Transverse colon (tissue), 4 donors: ENCODE data around the gene RPL41. TPM values are rescaled to one million over a fixed set of nuclear protein-coding genes. Genes with fewer than 3 reads are reported as not detected.
A peak's percentile ranks its signal among the peaks of the same experiment; 100 is the strongest.

Experiments used
- DNase-seq: peaks from one replicate; pipeline ENCODE4 v3.0.0-alpha.2; 2019
- H3K27ac ChIP-seq, 4 donors: fragments of 200-600 bp; sonication (generic); 2 replicates each; pipeline ENCODE4 v1.5.1; 2016 to 2018; ENCODE audit warnings: inconsistent platforms in 4 of 4
- H3K27me3 ChIP-seq: fragments of 200-600 bp; sonication (generic); 2 replicates; pipeline ENCODE4 v1.5.1; 2017; ENCODE audit warnings: inconsistent platforms
- H3K36me3 ChIP-seq, 4 donors: fragments of 200-600 bp; sonication (generic); 2 replicates each; pipeline ENCODE4 v1.5.1; 2017 to 2019; ENCODE audit warnings: inconsistent platforms in 4 of 4
- H3K4me1 ChIP-seq, 4 donors: fragments of 200-600 bp; sonication (generic); 2 replicates each; pipeline ENCODE4 v1.5.1; 2017 to 2020; ENCODE audit warnings: inconsistent platforms in 4 of 4
- H3K4me3 ChIP-seq, 4 donors: fragments of 200-600 bp; sonication (generic); 1 replicate in 1 of 4; 2 replicates in 3 of 4; pipeline versions ENCODE4 v1.5.1 to v1.6.1; 2017 to 2019; ENCODE audit warnings: inconsistent platforms in 4 of 4
- H3K9me3 ChIP-seq, 2 donors: fragments of 200-600 bp; sonication (generic); 2 replicates each; pipeline ENCODE4 v1.5.1; 2017 to 2019; ENCODE audit warnings: inconsistent platforms in 2 of 2
- EP300 ChIP-seq: sonication (generic); formaldehyde crosslinking; IDR thresholded peaks from one replicate; pipeline ENCODE4 v1.6.1; 2017; ENCODE audit warnings: antibody characterized with exemption, low read depth
- POLR2A ChIP-seq: fragments of 450-650 bp; IDR thresholded peaks from one replicate; pipeline ENCODE4 v1.6.1; 2016; ENCODE audit warnings: antibody characterized with exemption, mild to moderate bottlenecking, moderate library complexity
- POLR2AphosphoS5 ChIP-seq, 3 donors: sonication (generic); formaldehyde crosslinking; IDR thresholded peaks; one replicate each; pipeline ENCODE4 v1.6.1; 2016; ENCODE audit warnings: antibody characterized with exemption in 3 of 3
- WGBS, 2 donors: methylation state at CpG; one replicate each; pipeline ENCODE4 v1.1.5; 2018; ENCODE audit warnings: low coverage in 1 of 2; 5-methylcytosine and 5-hydroxymethylcytosine counted together
- in situ Hi-C, 4 donors: fragments of 200-750 bp; cut with MboI; loops; one replicate each; pipeline versions ENCODE4 v1.15.0 to v1.15.1; 2017; ENCODE audit warnings: low sequenced_read_pairs in 3 of 4, low pct_ligation_motif_present in 1 of 4, low pct_unique_long_range_greater_than_20kb in 1 of 4
- intact Hi-C: fragments of 100-400 bp; cut with DNase I; formaldehyde crosslinking; loops from one replicate; pipeline ENCODE4 v1.15.1; 2023; ENCODE audit warnings: low total_unique reads
- total RNA-seq, 4 donors: library from RNA; depleted of rRNA; stranded (reverse); fragments of >200 nt; gene quantifications; one replicate each; pipeline ENCODE4 v1.1.0, GENCODE V29; 2016
- TF ChIP-seq, protein P1 (sequence below), 5 experiments: fragments of 200-600 bp in 3 of 5; fragments of 450-650 bp in 2 of 5; sonication (generic) in 3 of 5; IDR thresholded peaks; 1 replicate in 2 of 5; 2 replicates in 3 of 5; pipeline ENCODE4 v1.5.1; 2016 to 2017; ENCODE audit warnings: antibody characterized with exemption in 5 of 5, inconsistent platforms in 3 of 5, mild to moderate bottlenecking in 2 of 5, moderate library complexity in 1 of 5

Gene RPL41
- total RNA-seq, 4 donors from 2014 or later: 841 to 2,950 (median 1,684) TPM

GRCh38 chr12:56104815-56105608 is 11.4 kb upstream of the RPL41 start:
- in situ Hi-C loops: no loop called here
- TF ChIP-seq, protein P1, sequence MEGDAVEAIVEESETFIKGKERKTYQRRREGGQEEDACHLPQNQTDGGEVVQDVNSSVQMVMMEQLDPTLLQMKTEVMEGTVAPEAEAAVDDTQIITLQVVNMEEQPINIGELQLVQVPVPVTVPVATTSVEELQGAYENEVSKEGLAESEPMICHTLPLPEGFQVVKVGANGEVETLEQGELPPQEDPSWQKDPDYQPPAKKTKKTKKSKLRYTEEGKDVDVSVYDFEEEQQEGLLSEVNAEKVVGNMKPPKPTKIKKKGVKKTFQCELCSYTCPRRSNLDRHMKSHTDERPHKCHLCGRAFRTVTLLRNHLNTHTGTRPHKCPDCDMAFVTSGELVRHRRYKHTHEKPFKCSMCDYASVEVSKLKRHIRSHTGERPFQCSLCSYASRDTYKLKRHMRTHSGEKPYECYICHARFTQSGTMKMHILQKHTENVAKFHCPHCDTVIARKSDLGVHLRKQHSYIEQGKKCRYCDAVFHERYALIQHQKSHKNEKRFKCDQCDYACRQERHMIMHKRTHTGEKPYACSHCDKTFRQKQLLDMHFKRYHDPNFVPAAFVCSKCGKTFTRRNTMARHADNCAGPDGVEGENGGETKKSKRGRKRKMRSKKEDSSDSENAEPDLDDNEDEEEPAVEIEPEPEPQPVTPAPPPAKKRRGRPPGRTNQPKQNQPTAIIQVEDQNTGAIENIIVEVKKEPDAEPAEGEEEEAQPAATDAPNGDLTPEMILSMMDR (IDR thresholded peaks at IDR 0.05): no peak
- no peak for TF ChIP-seq EP300
- no peak for TF ChIP-seq POLR2A
- TF ChIP-seq POLR2AphosphoS5 (IDR thresholded peaks at IDR 0.05): no peak
- intact Hi-C loops: no loop called here
- Histone ChIP-seq H3K27me3 (no peaks in the 10 kb centered on the region), H3K36me3 (peaks cover 0 to 29% (median 11%) of the 10 kb centered on the region in 4 donors), H3K4me1 (peaks cover 7 to 32% (median 24%) of the 10 kb centered on the region in 4 donors), H3K4me3 (peak overlapping the region; percentile 73 to 96 (median 79)), H3K27ac (peak overlapping the region; percentile 86 to 96 (median 91)), H3K9me3 (no peaks in the 10 kb centered on the region)
- no peak for DNase-seq
- WGBS, 2 donors: 1 to 8% methylated on average over 2 to 40 of the region's 40 CpGs

DNA sequence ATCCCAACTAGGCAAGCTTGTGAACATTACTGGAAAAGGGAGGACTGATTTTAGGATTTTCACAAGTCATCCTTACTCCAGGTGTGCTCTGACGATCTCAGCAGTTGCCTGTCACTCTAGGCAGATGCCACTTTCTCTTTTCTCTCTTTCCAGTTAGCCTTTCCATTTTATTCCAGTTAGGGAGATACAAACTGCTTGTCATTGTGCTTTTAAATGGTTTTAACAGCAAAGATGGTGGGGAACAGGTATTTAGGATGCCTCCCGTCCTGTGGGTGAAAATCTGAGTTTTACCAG is 10.9 kb upstream of the RPL41 start:
- H3K27ac ChIP-seq: peak overlapping the region in 3 of 4 donors; percentile 86 to 96 (median 91)

DNA sequence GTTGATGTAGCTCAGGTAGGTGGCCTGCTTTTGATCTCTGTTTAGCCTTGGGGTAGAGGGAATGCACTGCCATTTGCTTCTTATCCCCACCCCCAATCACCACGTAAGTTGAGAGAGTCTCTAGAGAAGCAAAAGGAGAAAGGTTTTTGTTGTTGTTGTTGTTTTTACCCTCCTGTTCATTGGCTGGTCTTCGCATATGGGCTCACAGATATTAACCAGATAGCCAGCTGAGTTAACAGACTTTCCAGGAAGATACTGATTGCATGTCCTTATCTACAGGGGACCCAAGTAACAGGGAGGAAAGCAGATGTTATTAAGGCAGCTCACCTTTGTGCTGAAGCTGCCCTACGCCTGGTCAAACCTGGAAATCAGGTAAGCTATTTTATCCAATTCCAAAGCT is 9.2 kb upstream of the RPL41 start:
- TF ChIP-seq POLR2A: no peak
- no peak for TF ChIP-seq POLR2AphosphoS5 (IDR thresholded peaks at IDR 0.05)
- TF ChIP-seq, protein P1 (IDR thresholded peaks at IDR 0.05): no peak
- no peak for TF ChIP-seq EP300
- no peak overlapping the region for H3K27ac ChIP-seq
- no peak for DNase-seq
- no peaks in the 10 kb centered on the region for H3K27me3 ChIP-seq
- 92 to 100% methylated on average over 3 of the region's 3 CpGs for WGBS, 2 donors
- no peak overlapping the region for H3K4me3 ChIP-seq
- in situ Hi-C loops: no loop called here
- intact Hi-C loops: no loop called here
- H3K4me1 ChIP-seq: peaks cover 7 to 32% (median 24%) of the 10 kb centered on the region in 4 donors
- H3K9me3 ChIP-seq: no peaks in the 10 kb centered on the region
- peaks cover 0 to 49% (median 20%) of the 10 kb centered on the region in 4 donors for H3K36me3 ChIP-seq

More for the DNA sequence above, 10.9 kb upstream of the RPL41 start:
- WGBS, 2 donors: 14 to 26% methylated on average over 2 of the region's 2 CpGs
- Histone ChIP-seq H3K4me3 (peak overlapping the region; percentile 73 to 96 (median 79)), H3K36me3 (peaks cover 0 to 35% (median 12%) of the 10 kb centered on the region in 4 donors), H3K27me3 (no peaks in the 10 kb centered on the region), H3K9me3 (no peaks in the 10 kb centered on the region), H3K4me1 (peaks cover 7 to 32% (median 24%) of the 10 kb centered on the region in 4 donors)
- in situ Hi-C loops (no loop called here), intact Hi-C loops (no loop called here)
- DNase-seq: no peak
- TF ChIP-seq POLR2A: no peak
- TF ChIP-seq, protein P1 (IDR thresholded peaks at IDR 0.05): no peak
- no peak for TF ChIP-seq EP300
- TF ChIP-seq POLR2AphosphoS5 (IDR thresholded peaks at IDR 0.05): no peak

GRCh38 chr12:56110571-56110970 is 5.9 kb upstream of the RPL41 start:
- Histone ChIP-seq H3K36me3 (peaks cover 0 to 54% (median 23%) of the 10 kb centered on the region in 4 donors), H3K4me1 (peaks cover 6 to 18% (median 13%) of the 10 kb centered on the region in 4 donors), H3K27me3 (no peaks in the 10 kb centered on the region), H3K4me3 (no peak overlapping the region), H3K9me3 (no peaks in the 10 kb centered on the region), H3K27ac (no peak overlapping the region)
- 92 to 95% methylated on average over 4 to 5 of the region's 5 CpGs for WGBS, 2 donors
- in situ Hi-C loops (loop anchor here in 2 of 4 donors (10.0 kb wide), 2 partner anchors 66 to 386 kb away; partner anchors contain the start of genes CD63 (in 1 of the 2), RDH5 (in 1 of the 2) and RPS26 (in 1 of the 2)), intact Hi-C loops (no loop called here)
- DNase-seq: no peak
- no peak for TF ChIP-seq POLR2A
- no peak for TF ChIP-seq POLR2AphosphoS5 (IDR thresholded peaks at IDR 0.05)
